MCF 10A (cell line): ENCODE results near the gene C11orf86. TPM values are rescaled to one million over a fixed set of nuclear protein-coding genes. Genes with fewer than 3 reads are reported as not detected.
A peak's percentile ranks its signal among the peaks of the same experiment; 100 is the strongest.

Experiments used
- BruUV-seq: library from RNA; stranded (reverse); fragments of 400-500 nt; replicated peaks from 2 replicates; lab custom pipeline; 2021; lab: Mats Ljungman, UMichigan
- CTCF ChIA-PET: fragments of 300-600 bp; sonication (Branson Sonifier 250); formaldehyde crosslinking; extraction: SDS; loops from one replicate; lab custom pipeline; 2021; ENCODE audit warnings: antibody characterized with exemption, inconsistent platforms; lab: Yijun Ruan, JAX
- POLR2A ChIA-PET: fragments of 300-600, 350-650 bp; sonication (Branson Sonifier 250); formaldehyde crosslinking; extraction: SDS; loops from one replicate; lab custom pipeline; 2020; ENCODE audit warnings: antibody characterized with exemption, inconsistent platforms; lab: Yijun Ruan, JAX
- DNase-seq: peaks from one replicate; pipeline ENCODE4 v3.0.0-alpha.2; 2018; ENCODE audit not compliant: unreplicated experiment
- H3K27ac Mint-ChIP-seq: one replicate; pipeline ENCODE4 v1.8.0; 2022; ENCODE audit warnings: mild to moderate bottlenecking, low read depth, mixed read lengths; ENCODE audit not compliant: unreplicated experiment
- H3K27me3 Mint-ChIP-seq: one replicate; pipeline ENCODE4 v1.8.0; 2022; ENCODE audit warnings: mixed read lengths; ENCODE audit not compliant: insufficient read depth, unreplicated experiment
- H3K36me3 Mint-ChIP-seq: one replicate; pipeline ENCODE4 v1.8.0; 2022; ENCODE audit warnings: mild to moderate bottlenecking, moderate library complexity, mixed read lengths; ENCODE audit not compliant: insufficient read depth, unreplicated experiment
- H3K4me1 Mint-ChIP-seq: one replicate; pipeline ENCODE4 v1.8.0; 2022; ENCODE audit warnings: mixed read lengths; ENCODE audit not compliant: insufficient read depth, unreplicated experiment
- H3K4me3 Mint-ChIP-seq: one replicate; pipeline ENCODE4 v1.8.0; 2022; ENCODE audit warnings: mild to moderate bottlenecking, moderate library complexity, mixed read lengths; ENCODE audit not compliant: unreplicated experiment
- H3K9me3 Mint-ChIP-seq: one replicate; pipeline ENCODE4 v1.8.0; 2022; ENCODE audit warnings: mixed read lengths; ENCODE audit not compliant: unreplicated experiment
- CTCF ChIP-seq: fragments of 200-600 bp; IDR thresholded peaks from one replicate; pipeline ENCODE4 v1.8.0; 2022; ENCODE audit warnings: antibody characterized with exemption, mild to moderate bottlenecking; ENCODE audit not compliant: unreplicated experiment
- intact Hi-C: fragments of 100-400 bp; cut with micrococcal nuclease; formaldehyde crosslinking; loops from 2 replicates; pipeline ENCODE4 v1.14.1; 2022
- total RNA-seq: library from RNA; stranded (reverse); gene quantifications from 2 replicates; pipeline ENCODE4 v1.2.3, GENCODE V29; 2022

C11orf86 gene
- total RNA-seq, 1 experiment from 2014 or later, result not detected

- H3K4me3 Mint-ChIP-seq, result no peak overlapping the region
- intact Hi-C loops, result no loop called here
- no peak overlapping the region for H3K27ac Mint-ChIP-seq
- no peak for DNase-seq
- no TSS peak for BruUV-seq
- H3K27me3 Mint-ChIP-seq, result no peaks in the 10 kb centered on the region
- no peaks in the 10 kb centered on the region for H3K36me3 Mint-ChIP-seq
- CTCF ChIA-PET, result interaction anchor here (0.6 to 0.7 kb wide), 2 partner anchors 47 to 593 kb away, joined by 3 read pairs; no protein-coding TSS in a partner anchor
- peaks cover 30% of the 10 kb centered on the region for H3K4me1 Mint-ChIP-seq
- POLR2A ChIA-PET, result interaction anchor here (3.0 kb wide), 1 partner anchor 9 kb away, joined by 17 read pairs; no protein-coding TSS in a partner anchor
- TF ChIP-seq CTCF, result no peak
- no peaks in the 10 kb centered on the region for H3K9me3 Mint-ChIP-seq
These were observed 4.4 kb downstream of the C11orf86 start for GRCh38 chr11:66979336-66979980.

GRCh38 chr11:66981976-66982578, 7.0 kb downstream of the C11orf86 start:
- Mint-ChIP-seq H3K36me3 (no peaks in the 10 kb centered on the region), H3K4me1 (peaks cover 38% of the 10 kb centered on the region), H3K27ac (no peak overlapping the region), H3K27me3 (no peaks in the 10 kb centered on the region), H3K9me3 (no peaks in the 10 kb centered on the region), H3K4me3 (no peak overlapping the region)
- no TSS peak for BruUV-seq
- intact Hi-C loops, result loop anchor here (5.0 kb wide), 1 partner anchor 50 kb away; no protein-coding TSS in a partner anchor
- no peak for TF ChIP-seq CTCF
- CTCF ChIA-PET, result interaction anchor here (1.6 kb wide), 1 partner anchor 11 kb away, joined by 4 read pairs; no protein-coding TSS in a partner anchor
- POLR2A ChIA-PET, result interaction anchor here (3.0 kb wide), 1 partner anchor 12 kb away, joined by 17 read pairs; no protein-coding TSS in a partner anchor
- peak; percentile 98 for DNase-seq

GRCh38 chr11:66983275-66983924, 8.3 kb downstream of the C11orf86 start:
- H3K27me3 Mint-ChIP-seq, result no peaks in the 10 kb centered on the region
- no peaks in the 10 kb centered on the region for H3K36me3 Mint-ChIP-seq
- no peak for TF ChIP-seq CTCF
- intact Hi-C loops, result loop anchor here (5.0 kb wide), 1 partner anchor 49 kb away; no protein-coding TSS in a partner anchor
- H3K4me1 Mint-ChIP-seq, result peaks cover 44% of the 10 kb centered on the region
- no peaks in the 10 kb centered on the region for H3K9me3 Mint-ChIP-seq
- ChIA-PET POLR2A (interaction anchor here (0.6 to 1.2 kb wide), 2 partner anchors 12 to 13 kb away, joined by 3 to 4 read pairs; no protein-coding TSS in a partner anchor), CTCF (interaction anchor here (1.0 to 1.6 kb wide), 2 partner anchors 13 to 39 kb away, joined by 4 read pairs; partner anchors contain the start of gene SYT12)
- DNase-seq, result no peak
- H3K4me3 Mint-ChIP-seq, result no peak overlapping the region
- H3K27ac Mint-ChIP-seq, result no peak overlapping the region
- BruUV-seq, result no TSS peak
